H9 (cell line): Measurements from ENCODE around the gene AJAP1. TPM values are rescaled to one million over a fixed set of nuclear protein-coding genes. Genes with fewer than 3 reads are reported as not detected.

Experiments
- DNase-seq: peaks from one replicate; pipeline ENCODE4 v3.0.0-alpha.2; 2017
- H2AFZ ChIP-seq: one replicate; pipeline ENCODE4 v1.6.1; 2013; ENCODE audit warnings: mild to moderate bottlenecking, low read length, control low read depth, moderate library complexity
- H2AK5ac ChIP-seq: 2 replicates; pipeline ENCODE4 v1.6.1; 2013; ENCODE audit warnings: low read length, control low read depth, mixed read lengths; ENCODE audit not compliant: insufficient read length
- H2BK120ac ChIP-seq: one replicate; pipeline ENCODE4 v1.6.1; 2013; ENCODE audit warnings: low read depth, mild to moderate bottlenecking, low read length, control low read depth, inconsistent platforms; ENCODE audit not compliant: poor library complexity, severe bottlenecking
- H2BK12ac ChIP-seq: 2 replicates; pipeline ENCODE4 v1.6.1; 2013; ENCODE audit warnings: low read length, control low read depth, mixed read lengths, low read depth; ENCODE audit not compliant: insufficient read length
- H2BK15ac ChIP-seq: 2 replicates; pipeline ENCODE4 v1.6.1; 2013; ENCODE audit warnings: low read depth, low read length, control low read depth
- H2BK20ac ChIP-seq: one replicate; pipeline ENCODE4 v1.6.1; 2013; ENCODE audit warnings: low read depth, mild to moderate bottlenecking, low read length, control low read depth, inconsistent platforms; ENCODE audit not compliant: poor library complexity, severe bottlenecking
- H2BK5ac ChIP-seq: 2 replicates; pipeline ENCODE4 v1.6.1; 2013; ENCODE audit warnings: low read length, control low read depth, mixed read lengths; ENCODE audit not compliant: insufficient read length
- H3K14ac ChIP-seq: 2 replicates; pipeline ENCODE4 v1.6.1; 2013; ENCODE audit warnings: low read length, control low read depth; ENCODE audit not compliant: insufficient read depth
- H3K18ac ChIP-seq: 2 replicates; pipeline ENCODE4 v1.6.1; 2013; ENCODE audit warnings: low read depth, mild to moderate bottlenecking, mixed read lengths, low read length, control low read depth; ENCODE audit not compliant: insufficient read length
- H3K23ac ChIP-seq: 2 replicates; pipeline ENCODE4 v1.6.1; 2013; ENCODE audit warnings: low read length, control low read depth, mixed read lengths, low read depth; ENCODE audit not compliant: insufficient read length
- H3K23me2 ChIP-seq: 2 replicates; pipeline ENCODE4 v1.6.1; 2013; ENCODE audit warnings: low read depth, mild to moderate bottlenecking, mixed read lengths, low read length, control low read depth; ENCODE audit not compliant: insufficient read length, poor library complexity, severe bottlenecking
- H3K27ac ChIP-seq: 2 replicates; pipeline ENCODE4 v1.5.1; 2013; ENCODE audit warnings: low read length, control low read depth, mixed read lengths, low read depth; ENCODE audit not compliant: insufficient read length
- H3K27me3 ChIP-seq: 2 replicates; pipeline ENCODE4 v1.6.1; 2013; ENCODE audit warnings: low read length, control low read depth, inconsistent platforms; ENCODE audit not compliant: insufficient read depth
- H3K4ac ChIP-seq: 2 replicates; pipeline ENCODE4 v1.6.1; 2013; ENCODE audit warnings: low read depth, mild to moderate bottlenecking, control low read depth, inconsistent platforms, low read length, moderate library complexity
- H3K4me1 ChIP-seq: 2 replicates; pipeline ENCODE4 v1.6.1; 2013; ENCODE audit warnings: low read length, control low read depth, inconsistent platforms; ENCODE audit not compliant: insufficient read depth
- H3K4me2 ChIP-seq: 2 replicates; pipeline ENCODE4 v1.6.1; 2013; ENCODE audit warnings: low read length, control low read depth, mixed read lengths; ENCODE audit not compliant: insufficient read length, insufficient read depth
- H3K56ac ChIP-seq: 2 replicates; pipeline ENCODE4 v1.6.1; 2013; ENCODE audit warnings: low read depth, mild to moderate bottlenecking, mixed read lengths, low read length, control low read depth; ENCODE audit not compliant: insufficient read length
- H3K79me1 ChIP-seq: 2 replicates; pipeline ENCODE4 v1.6.1; 2013; ENCODE audit warnings: low read depth, mild to moderate bottlenecking, moderate library complexity, low read length, control low read depth, inconsistent platforms; ENCODE audit not compliant: insufficient read depth, poor library complexity, severe bottlenecking
- H3K79me2 ChIP-seq: 2 replicates; pipeline ENCODE4 v1.6.1; 2013; ENCODE audit warnings: low read length, control low read depth, inconsistent platforms; ENCODE audit not compliant: insufficient read depth
- H3K9ac ChIP-seq: 2 replicates; pipeline ENCODE4 v1.6.1; 2013; ENCODE audit warnings: low read length, control low read depth, mixed read lengths; ENCODE audit not compliant: insufficient read length; ENCODE audit errors: extremely low read depth
- H3K9me3 ChIP-seq: one replicate; pipeline ENCODE4 v1.6.1; 2013; ENCODE audit warnings: low read depth, low read length, inconsistent platforms; ENCODE audit not compliant: control insufficient read depth
- H3T11ph ChIP-seq: one replicate; pipeline ENCODE4 v1.6.1; 2013; ENCODE audit warnings: mild to moderate bottlenecking, low read length, control low read depth, inconsistent platforms
- H4K20me1 ChIP-seq: one replicate; pipeline ENCODE4 v1.6.1; 2013; ENCODE audit not compliant: control insufficient read depth, insufficient read length, insufficient read depth
- H4K5ac ChIP-seq: 2 replicates; pipeline ENCODE4 v1.6.1; 2013; ENCODE audit warnings: low read depth, mild to moderate bottlenecking, mixed read lengths, low read length, control low read depth; ENCODE audit not compliant: insufficient read length
- H4K8ac ChIP-seq: replicated peaks from 2 replicates; pipeline ENCODE4 v1.6.1; 2013; ENCODE audit warnings: low read length, control low read depth, mixed read lengths, low read depth; ENCODE audit not compliant: insufficient read length
- H4K91ac ChIP-seq: 2 replicates; pipeline ENCODE4 v1.6.1; 2013; ENCODE audit warnings: low read depth, mild to moderate bottlenecking, moderate library complexity, mixed read lengths, low read length, control low read depth; ENCODE audit not compliant: insufficient read length
- H3K27ac Mint-ChIP-seq, 3 experiments: 2 replicates in 2 of 3; 3 replicates in 1 of 3; pipeline ENCODE4 v1.8.0; 2020 to 2021; ENCODE audit warnings: mixed read lengths in 3 of 3, mild to moderate bottlenecking in 1 of 3, moderate library complexity in 1 of 3
- H3K27me3 Mint-ChIP-seq: 2 replicates; pipeline ENCODE4 v1.8.0; 2021; ENCODE audit warnings: low read depth, mild to moderate bottlenecking, moderate library complexity, mixed read lengths
- H3K36me3 Mint-ChIP-seq, 3 experiments: 2 replicates in 2 of 3; 3 replicates in 1 of 3; pipeline ENCODE4 v1.8.0; 2020 to 2021; ENCODE audit warnings: low read depth in 3 of 3, mixed read lengths in 3 of 3; ENCODE audit not compliant: insufficient read depth in 1 of 3
- H3K4me1 Mint-ChIP-seq, 2 experiments: 2 replicates each; pipeline ENCODE4 v1.8.0; 2020; ENCODE audit warnings: mixed read lengths in 2 of 2
- H3K4me3 Mint-ChIP-seq, 2 experiments: 2 replicates in 1 of 2; 3 replicates in 1 of 2; pipeline ENCODE4 v1.8.0; 2020 to 2021; ENCODE audit warnings: mild to moderate bottlenecking in 2 of 2, mixed read lengths in 2 of 2, moderate library complexity in 1 of 2
- H3K9me3 Mint-ChIP-seq, 2 experiments: 2 replicates in 1 of 2; 3 replicates in 1 of 2; pipeline ENCODE4 v1.8.0; 2020; ENCODE audit warnings: mild to moderate bottlenecking in 2 of 2, mixed read lengths in 2 of 2, moderate library complexity in 1 of 2
- WGBS: extraction: QIAGEN DNeasy Blood & Tissue Kit; methylation state at CpG from one replicate; pipeline ENCODE4 v1.1.7; 2013; ENCODE audit warnings: missing lambda C conversion rate, low lambda C conversion rate, mixed read lengths; ENCODE audit not compliant: insufficient read length; ENCODE audit errors: extremely low coverage; 5-methylcytosine and 5-hydroxymethylcytosine counted together
- total RNA-seq: library from RNA; stranded (reverse); gene quantifications from 2 replicates; pipeline ENCODE4 v1.2.1, GENCODE V29; 2021
- TF ChIP-seq, protein P1 (sequence below): fragments of 200-600 bp; sonication (generic); conservative IDR thresholded peaks from 3 replicates; pipeline ENCODE4 v1.8.0; 2021; ENCODE audit warnings: antibody characterized with exemption, mild to moderate bottlenecking

Gene AJAP1
- total RNA-seq, 1 experiment from 2014 or later = 8.6 TPM

DNA sequence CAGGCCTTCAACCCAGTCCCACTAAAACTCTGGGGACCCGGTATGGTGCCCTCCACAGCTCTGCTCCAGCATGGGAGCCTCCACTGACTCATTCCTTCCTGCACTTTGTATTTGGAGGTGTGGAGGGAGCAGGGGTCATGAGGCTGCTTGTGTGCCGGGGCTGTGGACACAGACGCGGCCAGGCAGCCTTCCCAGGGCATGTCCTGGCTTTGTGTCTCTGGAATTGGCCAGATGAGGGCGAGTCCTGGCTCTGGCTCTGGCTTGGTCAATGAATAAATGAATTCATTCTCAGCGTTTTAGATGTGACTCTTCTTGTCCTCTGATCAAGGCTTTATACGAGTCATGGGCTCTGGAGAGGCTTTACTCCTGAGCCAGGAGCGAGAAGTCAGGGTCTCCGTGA, 19.1 kb downstream of the AJAP1 start:
- Histone ChIP-seq H2AFZ (no peak overlapping the region), H4K8ac (no peak overlapping the region), H3K4me1 (no peaks in the 10 kb centered on the region), H2BK120ac (no peak overlapping the region), H3K27ac (no peak overlapping the region), H3K56ac (no peak overlapping the region), H4K20me1 (no peaks in the 10 kb centered on the region), H3K14ac (no peak overlapping the region), H3K9me3 (peaks cover 9% of the 10 kb centered on the region), H3K79me2 (no peaks in the 10 kb centered on the region), H3K9ac (no peak overlapping the region), H3K23me2 (no peaks in the 10 kb centered on the region), H2BK12ac (no peak overlapping the region), H4K91ac (no peak overlapping the region), H3K18ac (no peak overlapping the region), H3T11ph (no peak overlapping the region), H2AK5ac (no peak overlapping the region), H2BK15ac (no peak overlapping the region), H2BK20ac (no peak overlapping the region), H2BK5ac (no peak overlapping the region), H3K27me3 (no peaks in the 10 kb centered on the region), H3K79me1 (no peaks in the 10 kb centered on the region), H3K23ac (no peak overlapping the region), H3K4ac (no peak overlapping the region), H4K5ac (no peak overlapping the region), H3K4me2 (no peak overlapping the region)
- no peak for DNase-seq
- no peak overlapping the region for H3K4me3 Mint-ChIP-seq
- H3K4me1 Mint-ChIP-seq = 0 out of 4 replicates have a peak, but pooled peaks cover 0 to 3% of the 10 kb centered on the region in 2 experiments
- TF ChIP-seq, protein P1, sequence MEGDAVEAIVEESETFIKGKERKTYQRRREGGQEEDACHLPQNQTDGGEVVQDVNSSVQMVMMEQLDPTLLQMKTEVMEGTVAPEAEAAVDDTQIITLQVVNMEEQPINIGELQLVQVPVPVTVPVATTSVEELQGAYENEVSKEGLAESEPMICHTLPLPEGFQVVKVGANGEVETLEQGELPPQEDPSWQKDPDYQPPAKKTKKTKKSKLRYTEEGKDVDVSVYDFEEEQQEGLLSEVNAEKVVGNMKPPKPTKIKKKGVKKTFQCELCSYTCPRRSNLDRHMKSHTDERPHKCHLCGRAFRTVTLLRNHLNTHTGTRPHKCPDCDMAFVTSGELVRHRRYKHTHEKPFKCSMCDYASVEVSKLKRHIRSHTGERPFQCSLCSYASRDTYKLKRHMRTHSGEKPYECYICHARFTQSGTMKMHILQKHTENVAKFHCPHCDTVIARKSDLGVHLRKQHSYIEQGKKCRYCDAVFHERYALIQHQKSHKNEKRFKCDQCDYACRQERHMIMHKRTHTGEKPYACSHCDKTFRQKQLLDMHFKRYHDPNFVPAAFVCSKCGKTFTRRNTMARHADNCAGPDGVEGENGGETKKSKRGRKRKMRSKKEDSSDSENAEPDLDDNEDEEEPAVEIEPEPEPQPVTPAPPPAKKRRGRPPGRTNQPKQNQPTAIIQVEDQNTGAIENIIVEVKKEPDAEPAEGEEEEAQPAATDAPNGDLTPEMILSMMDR = no peak
- H3K27ac Mint-ChIP-seq = peak overlapping the region in 2 of 3 experiments; percentile 68 to 70; a peak in 2 of 7 replicates
- no CpG with 5 or more reads among the region's 9 CpGs for WGBS
- peaks cover 8 to 11% of the 10 kb centered on the region in 2 experiments for H3K9me3 Mint-ChIP-seq
- H3K27me3 Mint-ChIP-seq = peaks cover 4% of the 10 kb centered on the region
- H3K36me3 Mint-ChIP-seq = peaks cover 8 to 19% (median 12%) of the 10 kb centered on the region in 3 experiments
